Stimulated activated CD4-positive, alpha-beta T cell treated with anti-CD3 and anti-CD28 coated beads, Interleukin-1b, Interleukin-23, amount 100 ng/mL, for 48 hours (primary cell): ENCODE results near the gene PLD1.
A peak's percentile ranks its signal among the peaks of the same experiment; 100 is the strongest.
"Not testable (repeated sequence)": the region's sequence is repeated elsewhere in the genome, so short reads cannot be mapped to it uniquely, and the experiment has no call there.

Experiments used
- DNase-seq: peaks from one replicate; pipeline ENCODE4 v3.0.0-alpha.2; 2020

The PLD1 gene, protein sequence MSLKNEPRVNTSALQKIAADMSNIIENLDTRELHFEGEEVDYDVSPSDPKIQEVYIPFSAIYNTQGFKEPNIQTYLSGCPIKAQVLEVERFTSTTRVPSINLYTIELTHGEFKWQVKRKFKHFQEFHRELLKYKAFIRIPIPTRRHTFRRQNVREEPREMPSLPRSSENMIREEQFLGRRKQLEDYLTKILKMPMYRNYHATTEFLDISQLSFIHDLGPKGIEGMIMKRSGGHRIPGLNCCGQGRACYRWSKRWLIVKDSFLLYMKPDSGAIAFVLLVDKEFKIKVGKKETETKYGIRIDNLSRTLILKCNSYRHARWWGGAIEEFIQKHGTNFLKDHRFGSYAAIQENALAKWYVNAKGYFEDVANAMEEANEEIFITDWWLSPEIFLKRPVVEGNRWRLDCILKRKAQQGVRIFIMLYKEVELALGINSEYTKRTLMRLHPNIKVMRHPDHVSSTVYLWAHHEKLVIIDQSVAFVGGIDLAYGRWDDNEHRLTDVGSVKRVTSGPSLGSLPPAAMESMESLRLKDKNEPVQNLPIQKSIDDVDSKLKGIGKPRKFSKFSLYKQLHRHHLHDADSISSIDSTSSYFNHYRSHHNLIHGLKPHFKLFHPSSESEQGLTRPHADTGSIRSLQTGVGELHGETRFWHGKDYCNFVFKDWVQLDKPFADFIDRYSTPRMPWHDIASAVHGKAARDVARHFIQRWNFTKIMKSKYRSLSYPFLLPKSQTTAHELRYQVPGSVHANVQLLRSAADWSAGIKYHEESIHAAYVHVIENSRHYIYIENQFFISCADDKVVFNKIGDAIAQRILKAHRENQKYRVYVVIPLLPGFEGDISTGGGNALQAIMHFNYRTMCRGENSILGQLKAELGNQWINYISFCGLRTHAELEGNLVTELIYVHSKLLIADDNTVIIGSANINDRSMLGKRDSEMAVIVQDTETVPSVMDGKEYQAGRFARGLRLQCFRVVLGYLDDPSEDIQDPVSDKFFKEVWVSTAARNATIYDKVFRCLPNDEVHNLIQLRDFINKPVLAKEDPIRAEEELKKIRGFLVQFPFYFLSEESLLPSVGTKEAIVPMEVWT

GRCh38 chr3:171809861-171810628, at the start of gene PLD1:
Gene PLD1 (minus strand): TSS chr3:171810483. CDS start chr3:171738051, 72,432 bp downstream.
- DNase-seq = peak; percentile 33

GRCh38 chr3:171858770-171859169, 48.5 kb upstream of the PLD1 start:
- not testable (repeated sequence) for DNase-seq

GRCh38 chr3:171854649-171855305, 44.5 kb upstream of the PLD1 start:
- DNase-seq = no peak

DNA sequence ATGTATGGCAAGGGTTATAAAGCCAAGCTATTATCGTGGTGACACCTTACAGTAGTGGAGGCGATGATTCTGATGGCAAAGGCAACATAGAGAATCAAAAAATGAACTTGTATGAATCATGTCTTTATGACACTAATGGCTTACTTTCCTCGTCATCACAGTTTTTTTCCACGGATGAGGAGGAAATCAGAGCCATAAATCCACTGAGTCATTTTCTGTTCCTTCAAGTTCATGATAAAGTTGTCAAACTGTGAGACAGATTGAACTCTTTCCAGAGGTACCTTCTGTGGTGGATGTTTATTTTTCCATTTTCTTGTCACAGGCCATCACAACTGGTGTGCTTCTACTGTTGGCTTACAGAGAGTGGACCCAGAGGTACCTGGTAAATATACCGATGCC, 41.4 kb upstream of the PLD1 start:
- no peak for DNase-seq

GRCh38 chr3:171850960-171851659, 40.8 kb upstream of the PLD1 start:
- no peak for DNase-seq

DNA sequence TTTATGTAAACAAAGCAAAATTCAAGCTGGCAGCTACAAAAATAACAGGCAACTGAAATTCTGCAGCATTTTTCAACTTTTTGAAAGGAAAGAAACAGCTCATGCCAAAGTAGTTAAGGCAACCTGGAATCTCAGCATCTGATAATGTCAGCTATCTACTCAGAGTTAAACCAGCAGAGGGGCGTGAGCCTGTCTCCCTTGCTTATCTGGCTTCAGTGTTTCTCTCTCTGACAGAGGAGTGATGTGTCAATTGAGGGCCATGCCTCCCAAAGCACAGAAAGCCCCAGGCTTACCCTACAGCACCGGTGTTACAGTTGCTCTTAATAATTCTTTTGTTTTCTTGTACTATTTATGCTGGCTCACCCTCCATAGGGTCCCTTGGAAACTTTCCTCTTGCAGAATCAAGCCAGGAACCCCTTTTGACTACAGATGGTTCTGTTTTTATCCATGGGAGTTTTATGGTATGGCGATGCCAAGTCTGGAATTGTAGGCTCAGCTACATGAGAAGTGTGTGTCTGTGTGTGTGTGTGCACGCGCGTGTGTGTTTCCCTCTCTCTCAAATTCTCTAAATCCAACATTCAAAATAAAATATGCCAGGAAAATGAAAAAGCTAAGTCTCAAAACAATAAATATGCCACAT, 40.2 kb upstream of the PLD1 start:
- DNase-seq = no peak

DNA sequence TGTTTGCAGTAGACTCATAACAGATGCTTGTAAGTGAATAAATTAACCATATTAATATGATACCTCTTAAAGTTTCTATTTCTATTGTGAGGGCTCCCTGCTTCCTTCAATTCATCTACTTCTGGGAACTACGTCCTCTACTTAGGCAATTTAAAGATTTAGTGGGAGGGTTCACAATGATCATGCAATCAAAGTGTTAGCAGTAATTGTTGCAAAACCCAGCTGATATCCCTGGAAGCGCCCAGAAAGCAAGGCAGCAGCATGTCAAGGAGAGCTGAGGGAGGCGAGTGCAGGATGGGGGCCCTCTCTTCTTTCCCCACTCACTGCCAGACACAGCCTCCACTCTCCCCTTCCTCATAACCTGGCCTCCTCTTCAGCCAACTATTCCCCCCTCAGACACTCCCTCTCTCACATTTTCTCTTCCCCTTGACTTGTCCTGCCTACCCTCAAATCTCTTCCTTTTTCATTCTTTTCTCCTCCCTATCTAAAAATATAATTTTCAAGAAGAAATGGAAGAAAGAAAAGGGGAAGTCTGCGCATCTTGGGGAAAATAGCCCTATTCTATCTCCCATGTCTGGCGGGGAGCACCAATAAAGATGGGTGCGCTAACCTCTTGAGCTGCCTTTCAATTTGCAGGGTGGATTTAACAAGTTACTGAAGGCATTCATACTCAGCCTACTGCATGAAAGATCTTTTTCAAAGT, 39.5 kb upstream of the PLD1 start:
- no peak for DNase-seq

- no peak for DNase-seq
Measured at GRCh38 chr3:171847595-171848259, 37.4 kb upstream of the PLD1 start.

DNA sequence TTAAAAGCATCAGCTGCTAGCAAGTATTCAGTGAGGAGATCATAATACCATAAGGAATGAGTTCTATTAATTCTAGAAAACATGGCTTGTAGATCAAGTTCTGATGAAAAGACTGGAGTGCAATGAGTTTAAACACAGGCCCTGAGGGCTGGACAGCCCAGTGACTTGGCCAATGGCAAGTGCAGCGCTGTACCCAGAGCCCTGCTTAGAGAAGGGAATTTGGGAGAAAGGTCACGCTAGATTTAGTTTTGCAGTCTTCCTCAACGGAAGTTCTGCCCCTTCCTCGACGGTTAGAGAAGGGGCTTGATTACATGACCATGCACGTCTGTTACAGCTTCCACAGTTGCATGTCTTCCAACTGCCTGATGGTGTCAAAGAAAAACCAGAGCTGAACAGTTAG, 36.9 kb upstream of the PLD1 start:
- DNase-seq = no peak

DNA sequence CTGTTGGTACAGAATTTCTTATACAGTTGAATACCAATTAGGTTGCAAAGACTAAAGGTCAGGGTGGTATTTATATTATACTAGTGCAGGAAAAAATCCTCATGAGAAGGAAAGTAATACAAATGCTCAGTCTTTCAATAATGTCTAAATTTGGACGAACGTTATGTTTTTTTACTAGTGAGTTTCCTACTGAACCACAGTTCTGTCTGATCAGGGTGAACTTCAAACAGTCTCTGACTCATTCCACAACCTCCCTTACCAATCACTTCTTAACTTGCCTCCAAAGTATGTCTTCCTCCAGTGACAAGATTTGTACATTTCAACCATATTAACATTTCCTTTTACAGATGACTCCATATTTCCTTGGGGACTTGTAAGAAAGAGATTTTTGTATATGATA, 36.3 kb upstream of the PLD1 start:
- DNase-seq = no peak

DNA sequence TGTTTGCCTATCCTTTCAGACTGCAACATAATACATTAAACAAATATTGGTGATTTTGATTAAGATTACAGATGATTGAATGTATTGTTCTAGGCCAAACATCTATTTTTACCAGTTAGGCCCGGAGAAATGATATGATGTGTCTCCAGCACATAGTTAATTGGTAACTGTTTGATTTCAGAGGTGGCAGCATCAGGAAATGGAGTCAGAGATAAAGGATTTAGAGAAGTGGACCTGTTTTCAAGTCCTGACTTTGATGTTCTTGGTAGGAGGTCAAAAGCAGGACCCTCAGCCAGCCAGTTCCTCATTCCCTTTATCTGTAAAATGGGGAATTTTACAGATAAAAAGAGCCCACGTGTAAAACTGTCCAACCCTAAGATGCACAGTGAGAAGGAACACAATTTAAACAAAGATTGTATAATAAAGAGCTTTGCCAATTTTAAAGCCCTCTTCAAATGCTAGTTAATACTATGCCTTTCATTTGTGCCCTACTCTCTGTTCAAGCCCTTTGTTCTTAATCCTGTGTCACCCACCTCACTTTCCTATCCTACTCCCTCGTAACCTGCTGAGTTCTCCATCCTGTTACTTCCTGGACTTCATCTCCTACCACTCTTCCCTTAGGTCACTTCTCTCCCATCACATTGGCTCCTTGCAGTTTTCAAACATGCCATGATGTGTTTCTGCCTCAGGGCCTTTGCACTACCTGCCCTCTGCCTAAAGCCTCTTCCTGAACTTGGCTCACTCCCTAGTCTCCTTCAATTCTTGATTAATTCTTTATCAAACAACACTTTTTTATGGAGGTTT, 35.4 kb upstream of the PLD1 start:
- DNase-seq = no peak

- no peak for DNase-seq
Measured at GRCh38 chr3:171844873-171845272, 34.6 kb upstream of the PLD1 start.

DNA sequence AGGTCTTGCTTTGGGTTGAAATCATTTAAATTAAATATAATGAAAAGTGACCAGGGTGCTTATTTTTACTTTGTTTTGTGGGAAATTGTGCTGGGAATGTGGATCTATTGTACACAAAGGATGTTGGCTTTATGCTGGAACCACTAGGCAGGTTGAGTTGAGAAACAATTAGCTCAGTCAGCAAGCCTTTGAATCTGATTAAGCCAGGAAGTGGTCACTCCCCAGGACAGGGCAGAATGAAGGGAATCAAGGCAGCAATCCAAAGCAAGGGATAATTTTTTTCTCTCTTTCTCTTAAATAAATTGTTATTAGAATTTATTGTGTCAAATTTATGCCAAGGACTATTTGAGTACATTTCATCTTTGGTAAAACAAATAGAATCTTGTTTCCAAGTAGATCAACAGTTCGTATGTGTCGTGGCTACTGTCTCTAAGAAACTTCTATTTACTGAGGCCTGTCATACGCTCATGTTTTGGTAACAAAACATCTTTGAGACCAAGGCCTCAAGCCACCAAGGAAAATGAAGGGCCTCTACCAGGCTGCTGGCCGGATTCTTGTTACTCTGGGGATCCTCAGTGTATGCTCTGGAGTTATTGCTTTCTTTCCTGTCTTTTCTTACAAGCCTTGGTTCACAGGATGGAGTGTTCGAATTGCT, 32.7 kb upstream of the PLD1 start, which contains the start of gene TMEM212:
Gene TMEM212 (plus strand): TSS at position 486 of the 655 bp plus-strand sequence. CDS start 35 bp downstream, at position 521.
- DNase-seq = no peak

- no peak for DNase-seq
Measured at GRCh38 chr3:171841620-171842000, 31.3 kb upstream of the PLD1 start.

DNA sequence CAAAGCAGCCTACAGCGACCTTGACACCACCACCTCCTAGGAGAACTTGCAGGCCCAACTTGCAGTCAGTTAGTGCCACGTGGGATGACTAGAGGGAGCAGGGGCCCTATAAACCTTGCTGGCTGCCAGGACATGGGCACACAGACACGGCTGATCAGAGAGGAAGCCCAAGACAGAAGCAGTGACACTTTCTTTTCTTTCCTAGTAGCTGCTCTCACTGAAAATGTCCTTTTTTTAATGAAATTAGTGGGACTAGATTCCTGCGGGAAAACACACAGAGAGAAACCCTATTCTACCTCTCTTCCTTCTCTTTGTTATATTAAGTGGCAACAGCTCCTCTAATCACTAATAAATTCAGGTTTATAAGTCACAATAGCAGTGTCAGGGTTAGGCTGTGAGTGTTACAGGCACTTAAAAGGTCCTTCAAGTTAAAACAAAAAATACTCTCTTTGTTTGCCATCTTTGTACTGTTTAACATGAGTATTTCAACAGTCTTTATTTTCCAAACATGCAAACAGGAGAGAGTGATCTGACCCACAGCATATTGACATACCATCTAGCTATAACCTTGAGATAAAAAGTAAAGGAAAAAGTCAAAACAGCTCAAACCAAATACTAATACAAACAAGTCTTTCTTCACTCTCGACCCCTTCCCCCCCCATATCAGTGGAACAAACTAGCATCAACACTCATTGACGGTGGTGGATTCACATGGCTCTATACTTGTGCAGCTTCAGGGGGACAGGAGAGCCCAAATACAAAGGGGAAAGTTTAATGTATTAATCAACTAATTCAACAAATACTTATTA, 30.7 kb upstream of the PLD1 start:
- no peak for DNase-seq

GRCh38 chr3:171840445-171840810, 30.1 kb upstream of the PLD1 start:
- no peak for DNase-seq

DNA sequence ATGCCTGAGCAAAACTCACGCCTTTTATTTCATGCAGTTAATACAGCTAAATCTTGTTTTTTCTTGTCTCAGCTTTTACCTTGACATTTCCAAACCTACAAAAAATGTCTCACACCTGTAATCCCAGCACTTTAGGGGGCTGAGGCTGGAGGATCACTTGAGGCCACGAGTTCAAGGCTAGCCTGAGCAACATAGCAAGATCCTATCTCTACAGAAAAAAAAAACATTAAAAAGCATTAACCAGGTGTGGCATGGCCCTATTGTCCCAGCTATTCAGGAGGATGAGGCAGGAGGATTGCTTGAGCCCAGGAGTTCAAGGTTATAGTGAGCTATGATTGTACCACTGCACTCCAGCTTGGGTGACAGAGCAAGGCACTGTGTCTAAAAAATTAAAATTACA, 29.0 kb upstream of the PLD1 start:
- no peak for DNase-seq
